ENCODE results near the gene KDSR. TPM values are rescaled to one million over a fixed set of nuclear protein-coding genes. Genes with fewer than 3 reads are reported as not detected.

KDSR gene
- total RNA-seq, 1 experiment from 2014 or later: 108 TPM

DNA sequence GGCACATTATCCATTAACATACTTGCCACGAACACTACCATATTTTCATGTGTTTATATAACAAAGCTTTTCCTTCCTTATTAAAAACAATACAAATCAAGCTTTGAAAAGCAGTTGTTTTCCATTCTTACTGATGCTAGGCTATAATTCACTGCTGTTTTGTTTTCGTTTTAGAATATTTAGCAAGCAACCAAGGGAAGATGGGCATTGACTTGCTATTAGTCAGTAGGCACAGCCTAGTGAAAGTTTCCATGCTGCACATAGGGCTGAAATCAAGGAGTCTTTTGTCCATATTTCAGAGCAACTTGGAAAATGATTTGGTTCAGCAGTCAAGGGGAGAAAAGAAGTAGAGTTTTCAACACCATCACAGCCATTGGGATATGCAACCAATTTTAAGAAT, 78.7 kb downstream of the KDSR start:
- TF ChIP-seq, protein P1, sequence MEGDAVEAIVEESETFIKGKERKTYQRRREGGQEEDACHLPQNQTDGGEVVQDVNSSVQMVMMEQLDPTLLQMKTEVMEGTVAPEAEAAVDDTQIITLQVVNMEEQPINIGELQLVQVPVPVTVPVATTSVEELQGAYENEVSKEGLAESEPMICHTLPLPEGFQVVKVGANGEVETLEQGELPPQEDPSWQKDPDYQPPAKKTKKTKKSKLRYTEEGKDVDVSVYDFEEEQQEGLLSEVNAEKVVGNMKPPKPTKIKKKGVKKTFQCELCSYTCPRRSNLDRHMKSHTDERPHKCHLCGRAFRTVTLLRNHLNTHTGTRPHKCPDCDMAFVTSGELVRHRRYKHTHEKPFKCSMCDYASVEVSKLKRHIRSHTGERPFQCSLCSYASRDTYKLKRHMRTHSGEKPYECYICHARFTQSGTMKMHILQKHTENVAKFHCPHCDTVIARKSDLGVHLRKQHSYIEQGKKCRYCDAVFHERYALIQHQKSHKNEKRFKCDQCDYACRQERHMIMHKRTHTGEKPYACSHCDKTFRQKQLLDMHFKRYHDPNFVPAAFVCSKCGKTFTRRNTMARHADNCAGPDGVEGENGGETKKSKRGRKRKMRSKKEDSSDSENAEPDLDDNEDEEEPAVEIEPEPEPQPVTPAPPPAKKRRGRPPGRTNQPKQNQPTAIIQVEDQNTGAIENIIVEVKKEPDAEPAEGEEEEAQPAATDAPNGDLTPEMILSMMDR (IDR thresholded peaks at IDR 0.05; ENCODE audit: unreplicated experiment): no peak
- intact Hi-C loops (cut with micrococcal nuclease): no loop called here
- CTCF ChIA-PET: interaction anchor here (0.6 to 1.1 kb wide), 4 partner anchors 8 to 133 kb away, joined by 3 to 6 read pairs (median 4); no protein-coding TSS in a partner anchor
- Mint-ChIP-seq H3K27ac (ENCODE audit: low read depth, unreplicated experiment) (no peak overlapping the region), H3K27me3 (ENCODE audit: insufficient read depth, unreplicated experiment) (no peaks in the 10 kb centered on the region), H3K9me3 (ENCODE audit: unreplicated experiment) (no peaks in the 10 kb centered on the region), H3K4me3 (ENCODE audit: unreplicated experiment) (no peak overlapping the region), H3K36me3 (ENCODE audit: insufficient read depth, unreplicated experiment) (no peaks in the 10 kb centered on the region), H3K4me1 (ENCODE audit: insufficient read depth, unreplicated experiment) (no peaks in the 10 kb centered on the region)
- POLR2A ChIA-PET: no interaction called here
- no TSS peak for BruUV-seq (replicated peaks)
- no peak for DNase-seq (ENCODE audit: unreplicated experiment)

DNA sequence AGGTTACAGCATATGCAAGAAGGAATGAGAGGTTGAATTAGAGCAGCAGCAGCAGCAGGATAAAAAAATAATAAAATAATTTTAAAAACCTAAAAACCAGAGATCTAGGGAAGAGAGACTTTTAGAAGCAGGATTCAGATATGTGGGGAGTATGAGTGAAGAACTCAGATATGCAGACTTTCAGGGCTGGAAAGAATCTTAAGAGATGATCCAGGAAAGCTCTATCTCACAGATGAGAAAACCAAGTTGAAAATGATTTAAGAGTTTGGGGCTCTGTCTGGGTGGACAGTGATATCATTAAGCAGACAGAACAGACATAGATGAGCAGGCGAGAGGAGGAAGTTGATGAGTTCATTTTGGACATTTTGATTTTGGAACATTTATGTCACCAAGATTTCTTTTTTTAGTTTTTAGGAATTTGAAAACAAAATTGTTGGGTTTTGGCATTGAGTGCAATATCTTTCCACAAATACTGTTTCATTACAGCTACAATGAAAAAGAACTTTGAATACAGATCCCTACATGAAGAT, 79.2 kb downstream of the KDSR start:
- intact Hi-C loops (cut with micrococcal nuclease): no loop called here
- POLR2A ChIA-PET: no interaction called here
- no peaks in the 10 kb centered on the region for H3K36me3 Mint-ChIP-seq (ENCODE audit: insufficient read depth, unreplicated experiment)
- CTCF ChIA-PET: interaction anchor here (1.0 to 1.1 kb wide), 3 partner anchors 9 to 132 kb away, joined by 3 to 5 read pairs (median 3); no protein-coding TSS in a partner anchor
- H3K9me3 Mint-ChIP-seq (ENCODE audit: unreplicated experiment): no peaks in the 10 kb centered on the region
- H3K27ac Mint-ChIP-seq (ENCODE audit: low read depth, unreplicated experiment): no peak overlapping the region
- TF ChIP-seq, protein P1 (IDR thresholded peaks at IDR 0.05; ENCODE audit: unreplicated experiment): no peak
- H3K4me3 Mint-ChIP-seq (ENCODE audit: unreplicated experiment): no peak overlapping the region
- no peaks in the 10 kb centered on the region for H3K4me1 Mint-ChIP-seq (ENCODE audit: insufficient read depth, unreplicated experiment)
- no TSS peak for BruUV-seq (replicated peaks)
- DNase-seq (ENCODE audit: unreplicated experiment): no peak
- no peaks in the 10 kb centered on the region for H3K27me3 Mint-ChIP-seq (ENCODE audit: insufficient read depth, unreplicated experiment)

- CTCF ChIA-PET: no interaction called here
- intact Hi-C loops (cut with micrococcal nuclease): no loop called here
These were observed 80.1 kb downstream of the KDSR start for GRCh38 chr18:63286926-63287325.

DNA sequence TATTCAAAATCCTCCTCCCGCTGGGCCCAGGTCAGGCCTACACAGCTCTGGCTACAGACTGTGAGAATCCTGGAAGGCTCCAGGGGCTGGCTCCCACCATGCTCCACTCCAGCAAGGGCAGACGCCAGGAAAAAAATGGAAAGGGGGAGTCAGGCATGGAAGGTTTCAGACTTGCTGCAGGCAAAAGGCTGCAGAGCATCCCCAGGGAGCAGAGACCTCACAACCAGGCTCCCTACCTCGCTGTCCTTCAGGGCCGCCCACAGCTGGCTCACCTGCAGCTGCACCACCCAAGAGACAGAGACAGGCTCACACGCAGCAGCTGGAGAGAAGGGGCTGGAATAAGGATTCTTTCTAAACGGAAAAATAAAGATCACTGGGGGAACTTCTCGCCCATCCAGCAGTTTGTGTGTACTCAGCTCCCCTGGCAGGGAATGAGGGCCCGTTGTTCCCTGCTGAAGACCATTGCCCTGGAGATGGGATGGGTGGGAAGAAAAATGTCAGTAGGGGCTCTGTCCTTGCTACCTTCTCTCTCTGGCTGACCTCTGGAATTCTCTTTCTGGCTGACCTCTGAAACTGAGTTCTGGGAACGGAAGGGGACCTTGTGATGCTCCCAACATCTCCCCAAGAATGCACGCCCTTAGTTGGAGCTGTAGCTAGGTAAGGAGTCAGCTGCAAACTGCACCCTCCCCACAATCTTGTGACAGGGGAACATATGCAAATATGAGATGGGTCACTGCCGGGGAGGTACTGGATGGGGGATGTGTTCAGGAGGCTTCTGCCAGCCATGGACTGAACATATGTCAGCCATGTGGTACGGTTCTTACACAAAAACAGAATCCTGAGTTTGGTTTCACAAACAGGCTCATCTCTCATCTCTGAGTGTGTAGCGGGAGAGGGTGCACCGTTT, 81.9 kb downstream of the KDSR start:
- H3K4me1 Mint-ChIP-seq (ENCODE audit: insufficient read depth, unreplicated experiment): no peaks in the 10 kb centered on the region
- TF ChIP-seq, protein P1 (IDR thresholded peaks at IDR 0.05; ENCODE audit: unreplicated experiment): no peak
- POLR2A ChIA-PET: no interaction called here
- no peaks in the 10 kb centered on the region for H3K36me3 Mint-ChIP-seq (ENCODE audit: insufficient read depth, unreplicated experiment)
- intact Hi-C loops (cut with micrococcal nuclease): no loop called here
- CTCF ChIA-PET: no interaction called here
- no peak overlapping the region for H3K27ac Mint-ChIP-seq (ENCODE audit: low read depth, unreplicated experiment)
- no peaks in the 10 kb centered on the region for H3K27me3 Mint-ChIP-seq (ENCODE audit: insufficient read depth, unreplicated experiment)
- BruUV-seq (replicated peaks): no TSS peak
- DNase-seq (ENCODE audit: unreplicated experiment): no peak
- H3K9me3 Mint-ChIP-seq (ENCODE audit: unreplicated experiment): no peaks in the 10 kb centered on the region
- H3K4me3 Mint-ChIP-seq (ENCODE audit: unreplicated experiment): no peak overlapping the region

More at GRCh38 chr18:63286926-63287325, 80.1 kb downstream of the KDSR start:
- POLR2A ChIA-PET: no interaction called here
- Mint-ChIP-seq H3K27me3 (ENCODE audit: insufficient read depth, unreplicated experiment) (no peaks in the 10 kb centered on the region), H3K36me3 (ENCODE audit: insufficient read depth, unreplicated experiment) (no peaks in the 10 kb centered on the region), H3K4me3 (ENCODE audit: unreplicated experiment) (no peak overlapping the region), H3K4me1 (ENCODE audit: insufficient read depth, unreplicated experiment) (no peaks in the 10 kb centered on the region), H3K27ac (ENCODE audit: low read depth, unreplicated experiment) (no peak overlapping the region), H3K9me3 (ENCODE audit: unreplicated experiment) (no peaks in the 10 kb centered on the region)
- no peak for DNase-seq (ENCODE audit: unreplicated experiment)
- BruUV-seq (replicated peaks): no TSS peak
- TF ChIP-seq, protein P1 (IDR thresholded peaks at IDR 0.05; ENCODE audit: unreplicated experiment): no peak

Measured in MCF 10A (cell line).